ENCODE measurements around the gene CEP68. TPM values are rescaled to one million over a fixed set of nuclear protein-coding genes. Genes with fewer than 3 reads are reported as not detected.
A peak's percentile ranks its signal among the peaks of the same experiment; 100 is the strongest.

CEP68 gene
- total and polyA plus RNA-seq, 8 donors = 4.8 to 39.7 (median 16.7) TPM

DNA sequence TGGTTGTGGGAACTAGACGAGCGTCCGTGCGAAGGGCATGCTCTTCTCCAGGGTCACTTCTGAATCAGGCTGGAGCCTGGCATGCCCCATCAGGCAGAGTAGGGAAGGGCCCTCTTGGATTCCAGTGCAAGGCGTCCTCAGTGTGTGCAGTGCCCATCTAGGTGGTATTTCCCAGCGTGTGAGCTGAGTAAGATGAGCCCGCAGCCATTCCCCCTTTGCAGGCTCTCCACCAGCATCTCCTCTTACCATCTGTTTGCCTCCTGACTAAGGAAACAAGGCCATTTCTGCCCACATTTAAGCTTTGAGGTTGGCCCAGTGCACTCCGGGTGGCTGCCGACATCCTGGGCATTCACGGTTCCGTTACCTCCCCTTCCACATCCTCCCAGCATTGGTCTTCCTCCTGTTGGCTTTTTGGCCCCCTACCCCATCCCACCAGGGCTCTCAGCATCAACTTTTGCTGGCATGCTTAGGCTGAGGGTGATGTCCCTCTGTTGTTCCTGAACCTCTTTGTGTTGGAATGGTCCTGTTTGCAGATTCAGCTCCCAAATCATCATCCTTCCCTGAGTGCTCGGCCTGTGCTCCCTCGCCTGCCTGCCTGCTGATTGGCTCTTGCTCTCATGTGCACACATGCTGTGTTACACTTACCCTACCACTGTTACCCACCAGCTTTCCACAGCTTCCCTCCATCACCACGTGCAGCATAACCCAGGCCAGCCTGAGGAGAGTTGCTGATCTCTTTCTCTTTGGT, 11.8 kb downstream of the CEP68 start:
- Histone ChIP-seq H3K27ac (peak overlapping the region in 3 of 5 donors; percentile 18 to 66 (median 36)), H3K4me3 (no peak overlapping the region), H3K36me3 (peaks cover 23 to 38% (median 37%) of the 10 kb centered on the region in 4 donors), H3K9me3 (no peaks in the 10 kb centered on the region), H3K4me1 (peaks cover 47 to 90% (median 64%) of the 10 kb centered on the region in 4 donors), H3K27me3 (no peaks in the 10 kb centered on the region)
- TF ChIP-seq POLR2A (IDR thresholded peaks at IDR 0.05) (no peak), EP300 (IDR thresholded peaks at IDR 0.05) (no peak), POLR2AphosphoS5 (IDR thresholded peaks at IDR 0.05) (no peak)
- TF ChIP-seq, protein P1, sequence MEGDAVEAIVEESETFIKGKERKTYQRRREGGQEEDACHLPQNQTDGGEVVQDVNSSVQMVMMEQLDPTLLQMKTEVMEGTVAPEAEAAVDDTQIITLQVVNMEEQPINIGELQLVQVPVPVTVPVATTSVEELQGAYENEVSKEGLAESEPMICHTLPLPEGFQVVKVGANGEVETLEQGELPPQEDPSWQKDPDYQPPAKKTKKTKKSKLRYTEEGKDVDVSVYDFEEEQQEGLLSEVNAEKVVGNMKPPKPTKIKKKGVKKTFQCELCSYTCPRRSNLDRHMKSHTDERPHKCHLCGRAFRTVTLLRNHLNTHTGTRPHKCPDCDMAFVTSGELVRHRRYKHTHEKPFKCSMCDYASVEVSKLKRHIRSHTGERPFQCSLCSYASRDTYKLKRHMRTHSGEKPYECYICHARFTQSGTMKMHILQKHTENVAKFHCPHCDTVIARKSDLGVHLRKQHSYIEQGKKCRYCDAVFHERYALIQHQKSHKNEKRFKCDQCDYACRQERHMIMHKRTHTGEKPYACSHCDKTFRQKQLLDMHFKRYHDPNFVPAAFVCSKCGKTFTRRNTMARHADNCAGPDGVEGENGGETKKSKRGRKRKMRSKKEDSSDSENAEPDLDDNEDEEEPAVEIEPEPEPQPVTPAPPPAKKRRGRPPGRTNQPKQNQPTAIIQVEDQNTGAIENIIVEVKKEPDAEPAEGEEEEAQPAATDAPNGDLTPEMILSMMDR (IDR thresholded peaks at IDR 0.05) = no peak
- intact Hi-C loops (cut with DNase I; ENCODE audit: low total_unique reads) = no loop called here
- no peak for DNase-seq
- WGBS, 5 donors = 69 to 79% (median 76%) methylated on average over 14 of the region's 14 CpGs

DNA sequence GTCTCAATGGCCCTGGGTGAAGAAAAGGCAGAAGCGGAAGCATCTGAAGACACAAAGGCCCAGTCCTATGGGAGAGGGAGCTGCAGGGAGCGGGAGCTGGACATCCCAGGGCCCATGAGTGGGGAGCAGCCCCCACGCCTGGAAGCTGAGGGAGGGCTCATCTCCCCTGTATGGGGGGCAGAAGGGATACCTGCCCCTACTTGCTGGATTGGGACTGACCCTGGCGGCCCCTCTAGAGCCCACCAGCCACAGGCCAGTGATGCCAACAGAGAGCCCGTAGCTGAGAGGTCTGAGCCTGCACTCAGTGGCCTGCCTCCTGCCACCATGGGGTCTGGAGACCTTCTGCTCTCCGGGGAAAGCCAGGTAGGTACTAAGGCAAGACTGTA, 13.2 kb downstream of the CEP68 start:
- intact Hi-C loops (cut with DNase I; ENCODE audit: low total_unique reads) = no loop called here
- H3K4me3 ChIP-seq = no peak overlapping the region
- peaks cover 36 to 77% (median 58%) of the 10 kb centered on the region in 4 donors for H3K4me1 ChIP-seq
- DNase-seq = no peak
- no peaks in the 10 kb centered on the region for H3K27me3 ChIP-seq
- H3K36me3 ChIP-seq = peaks cover 30 to 52% (median 52%) of the 10 kb centered on the region in 4 donors
- TF ChIP-seq, protein P1 (IDR thresholded peaks at IDR 0.05) = no peak
- TF ChIP-seq EP300 (IDR thresholded peaks at IDR 0.05) (no peak), POLR2AphosphoS5 (IDR thresholded peaks at IDR 0.05) (no peak), POLR2A (IDR thresholded peaks at IDR 0.05) (no peak)
- H3K9me3 ChIP-seq = no peaks in the 10 kb centered on the region
- WGBS, 5 donors = 79 to 93% (median 87%) methylated on average over 3 to 6 of the region's 6 CpGs
- H3K27ac ChIP-seq = peak overlapping the region in 4 of 5 donors; percentile 30 to 67 (median 66)

DNA sequence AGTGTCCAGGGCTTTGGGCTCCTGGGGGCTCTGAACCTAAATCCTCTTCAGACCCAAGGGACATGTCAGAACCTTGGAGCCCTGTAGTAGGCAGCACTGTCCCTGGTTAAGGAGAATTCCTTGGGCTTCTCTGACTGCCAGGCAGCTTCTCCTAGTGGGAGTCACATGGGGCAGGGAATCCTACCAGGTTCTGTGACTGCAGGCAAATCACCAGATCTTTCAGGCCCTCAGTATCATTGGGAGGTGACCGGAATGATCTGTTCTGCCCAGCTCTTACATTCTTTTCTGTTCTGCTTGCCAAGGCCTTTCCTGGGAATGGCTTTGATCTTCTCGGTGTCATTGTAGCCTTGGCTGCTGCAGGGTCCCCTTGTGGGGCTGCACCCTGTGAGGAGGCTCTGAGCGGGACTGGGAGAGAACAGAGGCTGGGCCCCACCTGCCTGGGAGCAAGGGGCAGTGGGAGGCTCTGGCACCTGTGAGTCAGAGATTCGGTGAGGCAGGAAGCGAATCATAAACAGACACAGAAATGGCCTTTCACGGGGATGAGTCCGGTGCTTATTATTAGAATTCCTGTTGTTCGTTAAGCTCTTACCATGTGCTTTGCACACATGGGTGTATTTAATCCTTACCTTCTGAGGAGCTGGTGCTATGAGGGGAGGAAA, 14.1 kb downstream of the CEP68 start:
- no peak for TF ChIP-seq POLR2A (IDR thresholded peaks at IDR 0.05)
- TF ChIP-seq POLR2AphosphoS5 (IDR thresholded peaks at IDR 0.05) = peak in 1 of 3 donors; percentile 16
- H3K36me3 ChIP-seq = peaks cover 30 to 59% (median 55%) of the 10 kb centered on the region in 4 donors
- no peaks in the 10 kb centered on the region for H3K9me3 ChIP-seq
- no peaks in the 10 kb centered on the region for H3K27me3 ChIP-seq
- intact Hi-C loops (cut with DNase I; ENCODE audit: low total_unique reads) = no loop called here
- H3K27ac ChIP-seq = peak overlapping the region; percentile 22 to 67 (median 66)
- no peak overlapping the region for H3K4me3 ChIP-seq
- peaks cover 31 to 77% (median 57%) of the 10 kb centered on the region in 4 donors for H3K4me1 ChIP-seq
- WGBS, 5 donors = 52 to 70% (median 65%) methylated on average over 7 to 8 of the region's 8 CpGs
- DNase-seq = no peak

DNA sequence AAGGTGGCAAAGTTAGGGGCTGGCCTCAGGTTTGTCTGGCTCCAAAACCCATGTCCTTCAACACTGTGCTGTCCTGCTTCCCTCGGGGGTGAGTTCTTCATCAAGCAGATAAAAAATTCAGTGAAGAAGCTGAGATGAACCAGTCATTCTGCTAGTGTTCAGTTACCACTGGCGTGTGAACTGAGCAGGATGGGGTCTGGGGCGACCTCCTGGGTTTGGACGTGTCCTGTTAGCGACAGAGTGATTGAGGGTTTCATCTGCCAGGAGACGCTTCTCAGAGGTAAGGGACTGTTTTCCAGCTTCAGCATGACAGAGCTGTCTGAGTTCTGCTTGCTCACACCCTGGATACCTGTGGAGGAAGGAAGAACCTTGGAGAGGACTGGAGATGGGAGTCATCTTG, 14.6 kb downstream of the CEP68 start:
- intact Hi-C loops (cut with DNase I; ENCODE audit: low total_unique reads) = no loop called here
- WGBS, 5 donors = 78 to 87% (median 85%) methylated on average over 5 to 6 of the region's 6 CpGs
- Histone ChIP-seq H3K4me1 (peaks cover 31 to 77% (median 58%) of the 10 kb centered on the region in 4 donors), H3K4me3 (no peak overlapping the region), H3K36me3 (peaks cover 30 to 61% (median 55%) of the 10 kb centered on the region in 4 donors), H3K9me3 (no peaks in the 10 kb centered on the region), H3K27me3 (no peaks in the 10 kb centered on the region), H3K27ac (peak overlapping the region in 4 of 5 donors; percentile 30 to 67 (median 66))
- DNase-seq = no peak
- TF ChIP-seq, protein P1 (IDR thresholded peaks at IDR 0.05) = no peak
- TF ChIP-seq POLR2A (IDR thresholded peaks at IDR 0.05) = no peak
- no peak for TF ChIP-seq POLR2AphosphoS5 (IDR thresholded peaks at IDR 0.05)
